SK-N-MC (cell line): ENCODE data around the gene DUSP2.

Experiments
- EZH2 ChIP-seq: fragments of 200-600 bp; sonication (generic); IDR thresholded peaks from one replicate; pipeline ENCODE4 v1.6.1; 2017; ENCODE audit warnings: antibody characterized with exemption
- FOXP2 ChIP-seq: optimal IDR thresholded peaks from 2 replicates; pipeline ENCODE3; 2011; ENCODE audit warnings: mild to moderate bottlenecking, moderate library complexity; ENCODE audit not compliant: insufficient read depth; ENCODE audit errors: extremely low read length, control extremely low read depth
- POLR2AphosphoS5 ChIP-seq: IDR thresholded peaks from 2 replicates; pipeline ENCODE4 v1.6.1; 2012; ENCODE audit warnings: mild to moderate bottlenecking, low read depth, low read length, borderline replicate concordance

GRCh38 chr2:96097441-96097840 lies 47.8 kb downstream of the DUSP2 start:
- TF ChIP-seq EZH2 (no peak), POLR2AphosphoS5 (no peak), FOXP2 (no peak)
